GM12891 (cell line): ENCODE results near the gene PTPN12.
"Not testable (repeated sequence)": the region's sequence is repeated elsewhere in the genome, so short reads cannot be mapped to it uniquely, and the experiment has no call there.

ENCODE experiments used
- DNase-seq: peaks from one replicate; pipeline ENCODE4 v3.0.0; 2011; ENCODE audit warnings: low spot score; ENCODE audit not compliant: insufficient read length
- FAIRE-seq: peaks from 2 replicates; lab custom pipeline; 2011; peaks lifted over from hg19 to GRCh38; lab: Jason Lieb, UNC
- PAX5 ChIP-seq: IDR thresholded peaks from 2 replicates; pipeline ENCODE4 v1.6.1; 2011; ENCODE audit warnings: low read length, moderate library complexity, mild to moderate bottlenecking; ENCODE audit not compliant: insufficient read depth, severe bottlenecking
- POLR2A ChIP-seq: IDR thresholded peaks from 2 replicates; pipeline ENCODE4 v1.6.1; 2011; ENCODE audit warnings: low read depth, low read length, control low read depth
- POLR2AphosphoS5 ChIP-seq: IDR thresholded peaks from 2 replicates; pipeline ENCODE4 v1.6.1; 2011; ENCODE audit warnings: low read depth, low read length, control low read depth
- POU2F2 ChIP-seq: IDR thresholded peaks from 2 replicates; pipeline ENCODE4 v1.6.1; 2011; ENCODE audit warnings: low read depth, mild to moderate bottlenecking, control low read depth, low read length, moderate library complexity
- SPI1 ChIP-seq: IDR thresholded peaks from 2 replicates; pipeline ENCODE4 v1.6.1; 2011; ENCODE audit warnings: low read depth, low read length, control low read depth
- TAF1 ChIP-seq: IDR thresholded peaks from 2 replicates; pipeline ENCODE4 v1.6.1; 2011; ENCODE audit warnings: low read depth, low read length, control low read depth

The PTPN12 gene

DNA sequence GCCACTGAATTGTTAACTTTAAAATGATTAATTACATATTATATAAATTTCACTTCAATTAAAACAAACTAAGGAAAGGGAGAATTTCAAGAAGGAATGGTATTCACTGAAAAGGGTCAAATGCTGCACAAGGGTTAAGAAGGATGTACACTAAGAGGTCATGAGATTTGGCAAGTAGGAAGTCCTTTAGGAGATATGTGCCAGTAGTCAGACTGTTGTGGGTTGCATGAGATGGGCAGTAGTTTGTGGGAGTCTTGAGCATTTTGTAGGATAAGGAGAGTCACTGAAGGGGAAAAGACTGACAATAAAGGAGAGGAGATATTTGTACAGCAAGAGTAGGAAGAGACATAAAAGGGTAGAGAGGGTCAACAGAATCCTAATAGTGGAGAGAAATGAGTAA is 12.4 kb upstream of the PTPN12 start:
- FAIRE-seq (no peak), DNase-seq (no peak)
- TF ChIP-seq TAF1, result no peak
- TF ChIP-seq POLR2A, result no peak
- TF ChIP-seq POU2F2, result no peak
- no peak for TF ChIP-seq PAX5
- no peak for TF ChIP-seq SPI1
- no peak for TF ChIP-seq POLR2AphosphoS5

DNA sequence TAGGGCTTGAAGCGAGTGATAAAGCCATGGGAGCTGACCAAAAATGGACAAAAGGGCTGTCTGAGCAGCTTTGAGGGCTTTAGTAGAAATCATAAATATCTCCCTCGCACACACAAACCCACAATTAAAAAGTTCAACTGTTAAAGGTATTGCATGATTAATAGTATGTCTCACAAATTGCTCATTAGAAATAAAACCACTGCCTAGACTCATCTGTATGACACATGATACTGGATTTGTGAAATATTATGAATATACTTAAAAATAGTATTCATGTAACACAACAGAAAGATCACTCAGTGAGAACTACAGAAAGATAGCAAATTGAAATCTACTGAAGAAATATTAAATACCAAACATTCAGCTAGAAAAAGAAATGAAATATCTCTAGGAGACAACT is 11.9 kb upstream of the PTPN12 start:
- DNase-seq, result no peak
- TF ChIP-seq POLR2AphosphoS5 (no peak), PAX5 (no peak)
- FAIRE-seq, result no peak

DNA sequence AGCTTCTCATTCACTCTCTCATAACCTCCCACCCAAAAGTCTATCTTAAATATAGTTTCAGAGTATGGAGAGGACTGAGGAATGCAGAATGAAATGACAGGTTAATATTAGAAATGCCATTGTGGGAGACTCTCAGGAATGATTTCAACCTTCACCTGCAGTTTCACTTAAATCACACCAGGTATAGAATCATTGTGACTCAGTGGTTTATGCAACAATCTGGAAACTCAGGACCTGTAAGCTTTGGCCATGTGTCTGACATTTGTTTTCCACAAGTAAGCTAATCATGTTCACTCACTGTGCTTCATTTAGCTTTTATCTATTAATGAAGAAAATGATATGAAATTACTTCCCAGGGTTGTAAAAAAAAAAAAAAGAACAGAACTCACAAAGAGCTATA is 8.7 kb upstream of the PTPN12 start:
- DNase-seq (no peak), FAIRE-seq (peak; percentile 23)
- TF ChIP-seq POLR2AphosphoS5, result no peak
- TF ChIP-seq POLR2A, result no peak
- no peak for TF ChIP-seq TAF1
- no peak for TF ChIP-seq POU2F2
- no peak for TF ChIP-seq PAX5
- no peak for TF ChIP-seq SPI1

DNA sequence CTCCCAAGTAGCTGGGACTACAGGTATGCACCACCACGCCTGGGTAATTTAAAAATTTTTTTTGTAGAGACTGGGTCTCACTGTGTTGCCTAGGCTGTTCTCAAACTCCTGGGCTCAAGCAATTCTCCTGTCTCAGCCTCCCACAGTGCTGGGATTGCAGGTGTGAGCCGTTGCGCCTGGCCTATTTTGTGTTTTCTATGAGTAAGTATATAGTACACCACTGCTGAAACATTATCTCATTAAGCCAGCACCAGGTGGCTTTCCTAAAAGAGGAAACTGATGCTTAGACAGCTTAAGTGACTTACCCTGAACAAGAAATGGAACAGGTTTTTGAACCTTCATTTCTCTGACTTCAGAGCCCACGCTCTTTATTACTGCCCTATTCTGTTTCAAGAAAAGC is 7.8 kb upstream of the PTPN12 start:
- peak; percentile 76 for FAIRE-seq
- no peak for DNase-seq

DNA sequence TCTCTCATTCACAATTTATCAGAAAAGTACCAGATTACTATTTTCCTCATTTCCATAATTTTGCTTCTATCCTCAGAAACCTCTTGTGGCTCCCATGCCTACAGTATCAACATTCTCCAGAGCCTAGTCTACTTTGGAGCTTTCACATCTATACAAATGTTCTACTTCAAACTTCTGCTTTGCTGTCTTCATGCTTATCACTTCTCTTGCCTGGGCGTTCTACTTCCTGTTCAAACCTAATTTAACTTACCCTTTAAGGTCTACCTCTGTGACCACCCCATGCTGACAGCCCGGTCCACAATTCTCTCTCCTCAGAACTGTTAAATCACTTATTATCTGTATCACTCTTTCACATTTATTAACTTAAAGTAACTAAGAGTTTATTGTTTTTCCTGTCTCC is 6.1 kb upstream of the PTPN12 start:
- FAIRE-seq, result peak; percentile 87
- no peak for DNase-seq
- TF ChIP-seq PAX5 (no peak), POLR2AphosphoS5 (no peak), TAF1 (no peak), POLR2A (no peak), SPI1 (no peak), POU2F2 (no peak)

More for the DNA sequence above, 7.8 kb upstream of the PTPN12 start:
- TF ChIP-seq SPI1 (no peak), POU2F2 (no peak)

DNA sequence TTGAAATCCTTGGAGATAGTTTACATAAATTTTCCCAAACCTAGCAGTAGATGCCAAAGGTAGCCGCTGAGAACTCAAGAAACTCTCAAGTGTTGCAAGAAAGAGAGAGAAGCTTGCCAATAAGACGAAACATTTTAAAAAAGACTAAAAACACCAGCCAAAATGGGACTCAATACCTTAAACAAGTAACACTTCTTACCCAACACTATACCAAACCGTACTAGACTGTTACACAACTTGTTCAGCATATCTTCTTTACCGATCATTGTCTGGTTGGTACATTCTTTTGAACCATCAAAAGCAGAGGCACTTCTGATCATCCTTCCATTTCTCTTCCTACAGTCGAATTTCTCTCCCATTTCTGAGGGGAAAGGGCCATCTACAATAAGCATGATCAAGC is 4.8 kb upstream of the PTPN12 start:
- FAIRE-seq (no peak), DNase-seq (no peak)
- no peak for TF ChIP-seq PAX5
- TF ChIP-seq TAF1, result no peak
- TF ChIP-seq POLR2A, result no peak
- TF ChIP-seq POU2F2, result no peak
- TF ChIP-seq SPI1, result no peak
- TF ChIP-seq POLR2AphosphoS5, result no peak

DNA sequence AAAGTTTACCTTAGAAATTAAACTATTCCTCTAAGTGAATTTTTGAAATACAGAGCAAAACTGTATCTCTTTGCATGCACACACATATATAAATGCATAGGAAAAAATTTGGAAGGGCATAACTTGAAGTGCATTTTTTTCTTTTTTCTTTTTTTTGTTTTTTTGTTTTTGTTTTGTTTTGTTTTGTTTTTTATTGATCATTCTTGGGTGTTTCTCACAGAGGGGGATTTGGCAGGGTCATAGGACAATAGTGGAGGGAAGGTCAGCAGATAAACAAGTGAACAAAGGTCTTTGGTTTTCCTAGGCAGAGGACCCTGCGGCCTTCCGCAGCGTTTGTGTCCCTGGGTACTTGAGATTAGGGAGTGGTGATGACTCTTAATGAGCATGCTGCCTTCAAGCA is 4.4 kb upstream of the PTPN12 start:
- FAIRE-seq, DNase-seq: not testable (repeated sequence)

DNA sequence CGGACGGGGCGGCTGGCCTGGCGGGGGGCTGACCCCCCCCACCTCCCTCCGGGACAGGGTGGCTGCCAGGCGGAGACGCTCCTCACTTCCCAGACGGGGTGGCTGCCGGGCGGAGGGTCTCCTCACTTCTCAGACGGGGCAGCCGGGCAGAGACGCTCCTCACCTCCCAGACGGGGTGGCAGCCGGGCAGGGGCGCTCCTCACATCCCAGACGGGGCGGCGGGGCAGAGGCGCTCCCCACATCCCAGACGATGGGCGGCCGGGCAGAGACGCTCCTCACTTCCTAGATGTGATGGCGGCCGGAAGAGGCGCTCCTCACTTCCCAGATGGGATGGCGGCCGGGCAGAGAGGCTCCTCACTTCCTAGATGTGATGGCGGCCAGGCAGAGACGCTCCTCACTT is 3.0 kb upstream of the PTPN12 start:
- FAIRE-seq, DNase-seq: not testable (repeated sequence)

DNA sequence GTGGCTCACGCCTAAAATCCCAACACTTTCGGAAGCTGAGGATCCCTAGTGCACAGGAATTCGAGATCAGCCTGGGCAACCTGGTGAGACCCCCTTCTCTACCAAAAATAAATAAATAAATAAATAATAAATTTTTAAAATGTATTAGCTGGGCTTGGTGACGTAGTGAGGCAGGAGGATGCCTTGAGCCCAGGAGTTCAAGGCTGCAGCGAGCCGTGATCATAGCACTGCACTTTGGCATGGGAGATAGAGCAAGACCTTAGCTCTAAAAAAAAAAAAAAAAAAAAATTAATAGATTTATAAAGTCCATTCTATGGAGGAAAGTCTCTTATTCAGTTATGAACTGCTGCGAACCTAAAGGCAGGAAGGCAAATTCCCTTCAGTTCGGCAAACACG is 1.1 kb upstream of the PTPN12 start:
- no peak for TF ChIP-seq PAX5
- no peak for TF ChIP-seq TAF1
- no peak for TF ChIP-seq POU2F2
- TF ChIP-seq SPI1, result no peak
- no peak for TF ChIP-seq POLR2A
- TF ChIP-seq POLR2AphosphoS5, result no peak
- no peak for DNase-seq
- FAIRE-seq, result no peak

DNA sequence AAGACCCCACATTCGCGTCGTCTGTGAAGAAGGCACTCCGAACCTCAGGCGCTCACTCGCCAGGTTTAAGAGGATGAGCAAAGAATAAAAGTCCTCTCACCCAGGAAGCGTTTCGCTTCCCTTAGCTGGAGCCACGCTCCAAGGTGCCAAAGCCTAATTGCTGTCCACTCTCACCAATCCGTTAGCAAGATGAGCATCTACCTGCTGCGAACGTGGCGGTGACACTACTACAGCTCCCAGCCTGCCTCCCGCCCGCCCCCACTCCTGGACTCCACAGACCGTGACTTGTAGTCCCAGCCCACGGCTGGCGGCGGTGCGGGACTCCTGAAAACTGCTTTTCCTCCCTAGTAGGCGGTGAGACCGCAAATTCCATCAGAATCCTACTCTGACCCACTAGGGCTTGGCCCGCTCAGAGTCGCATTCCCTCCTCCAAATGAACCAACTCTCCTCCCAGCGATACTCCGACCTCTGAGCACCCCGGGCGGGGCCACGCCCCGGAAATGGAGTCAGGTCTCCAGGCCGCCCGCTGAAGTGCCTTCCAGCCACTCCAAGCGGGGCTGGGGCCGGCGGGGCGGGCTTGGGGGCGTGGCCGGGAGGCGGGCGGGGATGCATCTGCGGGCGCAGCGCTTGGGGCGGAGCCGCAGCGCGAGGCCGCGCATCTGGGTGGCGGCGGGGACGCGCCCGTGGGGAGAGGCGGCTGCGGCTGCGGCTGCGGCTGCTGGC is 521 bp upstream of the PTPN12 start:
- DNase-seq, result peak; percentile 97
- peak; percentile 93 for FAIRE-seq
- TF ChIP-seq POLR2A, result peak; percentile 89
- peak; percentile 85 for TF ChIP-seq TAF1
- no peak for TF ChIP-seq SPI1
- peak; percentile 96 for TF ChIP-seq PAX5
- peak; percentile 44; the same call in 1 of the 2 replicates for TF ChIP-seq POU2F2
- TF ChIP-seq POLR2AphosphoS5, result peak; percentile 88

DNA sequence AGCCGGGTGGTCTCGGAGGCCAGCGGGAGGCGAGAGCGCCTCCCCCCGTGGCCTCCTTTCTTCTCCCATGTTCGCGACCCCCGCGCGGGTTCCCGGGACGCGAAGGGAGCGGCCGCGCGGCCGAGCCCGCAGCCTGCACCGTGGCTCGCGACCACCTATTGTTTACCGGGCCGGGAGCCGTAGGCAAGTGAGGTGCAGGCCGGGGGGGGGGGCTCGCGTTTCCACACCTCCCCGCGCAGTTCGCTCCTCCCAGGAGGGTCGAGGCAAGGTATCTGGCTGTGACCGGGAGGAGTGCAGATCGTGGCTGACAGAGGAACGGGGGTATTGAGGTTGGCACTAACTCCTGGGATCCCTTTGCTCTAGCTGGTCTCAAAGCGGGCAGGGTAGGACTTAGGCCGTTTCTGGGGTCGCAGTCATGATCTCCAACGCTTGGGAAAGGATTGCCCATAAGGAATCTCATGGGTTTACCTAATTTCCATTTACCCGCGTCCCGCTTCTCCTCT is 734 bp downstream of the PTPN12 start:
- FAIRE-seq, result peak; percentile 74
- TF ChIP-seq POU2F2, result no peak
- TF ChIP-seq SPI1, result no peak
- TF ChIP-seq PAX5, result no peak
- no peak; the same call in 1 of the 2 replicates for TF ChIP-seq POLR2A
- TF ChIP-seq POLR2AphosphoS5, result no peak
- no peak for TF ChIP-seq TAF1
- DNase-seq, result peak; percentile 25
